Activated B cell treated with CpG ODN at 0.5 μM for 24 hours (primary cell): ENCODE results near the gene ADCYAP1. TPM values are rescaled to one million over a fixed set of nuclear protein-coding genes. Genes with fewer than 3 reads are reported as not detected.

ENCODE experiments used
- ATAC-seq: fragments of 200-7000 bp; cut with Tn5 transposase; one replicate; pipeline ENCODE4 v1.10.0; 2021; ENCODE audit warnings: low read depth, mild to moderate bottlenecking, moderate library complexity
- CTCF ChIA-PET: fragments of 350-600 bp; sonication (Branson Sonifier 250); formaldehyde crosslinking; loops from one replicate; lab custom pipeline; 2021; ENCODE audit warnings: antibody characterized with exemption; lab: Charles Lee
- POLR2A ChIA-PET: fragments of 350-600 bp; sonication (Branson Sonifier 250); formaldehyde crosslinking; loops from one replicate; lab custom pipeline; 2021; ENCODE audit warnings: antibody characterized with exemption; lab: Charles Lee
- DNase-seq: peaks from one replicate; pipeline ENCODE4 v3.0.0; 2022
- H3K27ac Mint-ChIP-seq: one replicate; pipeline ENCODE4 v1.8.0; 2020; ENCODE audit warnings: mixed read lengths
- H3K27me3 Mint-ChIP-seq: one replicate; pipeline ENCODE4 v1.8.0; 2021; ENCODE audit warnings: mixed read lengths
- H3K36me3 Mint-ChIP-seq: one replicate; pipeline ENCODE4 v1.8.0; 2021; ENCODE audit warnings: low read depth, mixed read lengths
- H3K4me1 Mint-ChIP-seq: one replicate; pipeline ENCODE4 v1.8.0; 2021; ENCODE audit warnings: mixed read lengths
- H3K4me3 Mint-ChIP-seq: one replicate; pipeline ENCODE4 v1.8.0; 2020; ENCODE audit warnings: mild to moderate bottlenecking, mixed read lengths
- H3K9me3 Mint-ChIP-seq: one replicate; pipeline ENCODE4 v1.8.0; 2020; ENCODE audit warnings: mixed read lengths
- intact Hi-C: fragments of 100-400 bp; cut with micrococcal nuclease; formaldehyde crosslinking; loops from one replicate; pipeline ENCODE4 v1.15.1; 2024
- total RNA-seq: library from RNA; stranded (reverse); gene quantifications from 2 replicates; pipeline ENCODE4 v1.2.3, GENCODE V29; 2022
- TF ChIP-seq, protein P1 (sequence below): fragments of 200-600 bp; IDR thresholded peaks from one replicate; pipeline ENCODE4 v1.8.0; 2022; ENCODE audit warnings: antibody characterized with exemption, mild to moderate bottlenecking

The ADCYAP1 gene
- total RNA-seq, 1 donor from 2014 or later, result not detected

DNA sequence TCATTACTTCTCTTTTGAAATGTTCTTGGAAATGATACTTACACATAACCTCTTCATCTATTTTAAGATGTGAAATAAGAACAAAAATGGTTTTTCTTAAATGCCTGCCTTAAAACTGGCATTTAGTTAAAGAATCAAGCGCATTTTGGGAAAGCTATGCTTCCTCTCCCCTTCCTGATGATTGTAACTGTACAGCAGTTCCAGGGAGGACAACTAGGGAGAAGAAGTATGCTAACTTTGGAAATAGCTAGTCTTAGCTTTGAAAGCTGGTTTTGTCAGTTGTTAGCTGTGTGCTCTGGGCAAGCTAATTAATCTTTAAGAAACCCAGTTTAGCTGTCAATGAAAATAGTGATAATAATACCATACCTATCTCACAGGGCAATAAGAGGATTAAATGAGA, 8.4 kb upstream of the ADCYAP1 start:
- ATAC-seq, result no peak
- CTCF ChIA-PET, result no interaction called here
- intact Hi-C loops, result no loop called here
- DNase-seq, result no peak
- Mint-ChIP-seq H3K27me3 (peaks cover 18% of the 10 kb centered on the region), H3K36me3 (no peaks in the 10 kb centered on the region), H3K4me3 (no peak overlapping the region), H3K27ac (no peak overlapping the region), H3K4me1 (no peaks in the 10 kb centered on the region), H3K9me3 (no peaks in the 10 kb centered on the region)
- TF ChIP-seq, protein P1, sequence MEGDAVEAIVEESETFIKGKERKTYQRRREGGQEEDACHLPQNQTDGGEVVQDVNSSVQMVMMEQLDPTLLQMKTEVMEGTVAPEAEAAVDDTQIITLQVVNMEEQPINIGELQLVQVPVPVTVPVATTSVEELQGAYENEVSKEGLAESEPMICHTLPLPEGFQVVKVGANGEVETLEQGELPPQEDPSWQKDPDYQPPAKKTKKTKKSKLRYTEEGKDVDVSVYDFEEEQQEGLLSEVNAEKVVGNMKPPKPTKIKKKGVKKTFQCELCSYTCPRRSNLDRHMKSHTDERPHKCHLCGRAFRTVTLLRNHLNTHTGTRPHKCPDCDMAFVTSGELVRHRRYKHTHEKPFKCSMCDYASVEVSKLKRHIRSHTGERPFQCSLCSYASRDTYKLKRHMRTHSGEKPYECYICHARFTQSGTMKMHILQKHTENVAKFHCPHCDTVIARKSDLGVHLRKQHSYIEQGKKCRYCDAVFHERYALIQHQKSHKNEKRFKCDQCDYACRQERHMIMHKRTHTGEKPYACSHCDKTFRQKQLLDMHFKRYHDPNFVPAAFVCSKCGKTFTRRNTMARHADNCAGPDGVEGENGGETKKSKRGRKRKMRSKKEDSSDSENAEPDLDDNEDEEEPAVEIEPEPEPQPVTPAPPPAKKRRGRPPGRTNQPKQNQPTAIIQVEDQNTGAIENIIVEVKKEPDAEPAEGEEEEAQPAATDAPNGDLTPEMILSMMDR, result no peak
- POLR2A ChIA-PET, result no interaction called here

DNA sequence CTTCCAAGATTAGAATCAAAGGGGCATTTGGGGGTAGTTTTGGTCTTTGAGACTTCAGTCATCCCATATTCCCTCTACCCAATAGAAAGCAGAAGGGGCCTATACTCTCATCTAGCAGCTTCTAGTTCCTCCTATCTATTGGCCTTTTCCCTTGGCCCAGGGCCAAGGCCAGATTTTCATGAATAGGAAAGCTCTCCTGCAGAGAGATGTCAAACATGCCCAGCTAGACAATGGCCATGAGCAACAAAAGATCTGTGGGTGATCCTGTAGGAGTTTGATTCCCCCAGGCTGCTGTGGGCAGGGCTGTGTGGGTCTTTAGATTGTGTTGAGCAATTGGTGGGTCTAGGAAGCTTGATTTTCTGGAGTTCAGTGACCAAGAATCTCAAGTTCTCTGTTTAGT, 2.9 kb upstream of the ADCYAP1 start:
- H3K27me3 Mint-ChIP-seq, result peaks cover 58% of the 10 kb centered on the region
- peaks cover 2% of the 10 kb centered on the region for H3K9me3 Mint-ChIP-seq
- CTCF ChIA-PET, result interaction anchor here (0.8 kb wide), 1 partner anchor 63 kb away, joined by 3 read pairs; no protein-coding TSS in a partner anchor
- no peak overlapping the region for H3K4me3 Mint-ChIP-seq
- POLR2A ChIA-PET, result no interaction called here
- H3K27ac Mint-ChIP-seq, result no peak overlapping the region
- no peaks in the 10 kb centered on the region for H3K36me3 Mint-ChIP-seq
- ATAC-seq (no peak), DNase-seq (no peak)
- intact Hi-C loops, result loop anchor here (1.0 kb wide), 1 partner anchor 31 kb away; no protein-coding TSS in a partner anchor
- TF ChIP-seq, protein P1, result no peak
- peaks cover under 1% of the 10 kb centered on the region for H3K4me1 Mint-ChIP-seq

DNA sequence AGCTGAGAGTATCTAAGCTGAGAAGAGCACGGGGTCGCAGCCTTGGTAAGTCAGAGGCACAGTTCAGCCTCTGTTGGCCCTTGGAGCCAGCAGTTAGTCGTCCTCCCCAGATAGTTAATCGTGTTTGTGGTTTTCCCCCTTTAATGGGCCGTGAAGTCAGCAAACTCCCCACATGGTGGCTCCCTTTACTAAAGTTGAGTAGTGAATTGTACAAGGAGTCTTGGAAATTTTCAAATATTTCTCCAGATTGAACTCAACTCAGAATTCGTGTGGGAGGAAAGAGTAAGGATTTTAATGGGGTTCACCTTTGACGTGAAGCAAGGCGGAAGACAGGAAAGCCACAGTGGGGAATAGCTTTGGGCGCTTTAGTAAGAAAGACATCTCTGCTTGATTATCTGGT, 2.4 kb upstream of the ADCYAP1 start:
- H3K36me3 Mint-ChIP-seq, result no peaks in the 10 kb centered on the region
- DNase-seq (no peak), ATAC-seq (no peak)
- no peak overlapping the region for H3K4me3 Mint-ChIP-seq
- no peak overlapping the region for H3K27ac Mint-ChIP-seq
- peaks cover 2% of the 10 kb centered on the region for H3K9me3 Mint-ChIP-seq
- TF ChIP-seq, protein P1, result no peak
- peaks cover 59% of the 10 kb centered on the region for H3K27me3 Mint-ChIP-seq
- intact Hi-C loops, result no loop called here
- ChIA-PET POLR2A (no interaction called here), CTCF (no interaction called here)
- peaks cover 2% of the 10 kb centered on the region for H3K4me1 Mint-ChIP-seq

DNA sequence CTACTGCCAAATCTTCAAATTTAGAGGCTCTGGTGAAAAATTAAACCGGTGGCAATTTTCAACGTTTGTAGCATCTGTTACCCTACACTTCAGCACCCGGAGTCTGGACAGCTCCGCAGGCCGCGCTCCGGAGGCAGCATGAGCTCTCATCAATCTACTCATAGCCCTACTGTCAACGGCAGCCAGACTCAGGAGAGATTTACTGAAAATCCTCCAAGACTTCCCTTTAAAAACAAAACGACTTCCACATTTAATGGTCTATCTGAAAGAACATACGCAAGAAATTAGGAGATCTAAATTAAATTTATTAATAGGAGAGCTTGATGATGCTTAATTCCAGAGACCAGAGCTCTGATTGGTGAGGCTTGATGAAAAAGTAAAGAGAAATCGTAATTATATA, 970 bp upstream of the ADCYAP1 start:
- Mint-ChIP-seq H3K27me3 (peaks cover 59% of the 10 kb centered on the region), H3K9me3 (peaks cover 2% of the 10 kb centered on the region), H3K4me1 (peaks cover 4% of the 10 kb centered on the region), H3K4me3 (no peak overlapping the region), H3K27ac (no peak overlapping the region), H3K36me3 (no peaks in the 10 kb centered on the region)
- intact Hi-C loops, result no loop called here
- DNase-seq, result no peak
- TF ChIP-seq, protein P1, result no peak
- ChIA-PET CTCF (no interaction called here), POLR2A (no interaction called here)
- no peak for ATAC-seq

DNA sequence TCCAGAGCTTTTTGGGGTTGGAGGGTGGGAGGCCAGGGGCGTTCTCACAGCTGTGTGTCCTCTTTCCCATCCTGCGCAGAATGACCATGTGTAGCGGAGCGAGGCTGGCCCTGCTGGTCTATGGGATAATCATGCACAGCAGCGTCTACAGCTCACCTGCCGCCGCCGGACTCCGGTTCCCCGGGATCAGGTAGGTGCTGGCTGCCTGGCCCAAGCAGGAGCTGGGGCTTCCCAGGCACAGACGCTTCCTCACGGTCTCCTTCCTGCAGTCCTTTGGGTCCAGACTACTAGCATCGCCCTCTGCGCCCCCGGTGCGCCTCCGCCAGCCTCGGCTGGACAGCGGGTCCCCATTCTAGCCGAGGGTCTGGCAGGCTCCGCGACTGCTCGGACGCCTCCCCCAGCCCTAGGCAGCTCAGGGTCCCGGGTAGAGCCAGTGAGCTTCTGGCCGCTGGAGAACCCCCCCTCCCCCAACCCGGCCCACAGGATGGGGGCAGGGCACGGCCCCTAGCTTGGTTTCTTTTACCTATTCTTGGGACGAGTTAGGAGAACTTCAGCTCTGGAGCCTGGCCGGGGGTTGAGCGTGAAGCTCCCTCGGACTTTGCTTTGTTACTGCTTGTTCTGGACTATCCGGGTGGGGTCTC, 756 bp downstream of the ADCYAP1 start:
- Mint-ChIP-seq H3K36me3 (no peaks in the 10 kb centered on the region), H3K4me1 (peaks cover 6% of the 10 kb centered on the region), H3K27me3 (peaks cover 62% of the 10 kb centered on the region), H3K27ac (no peak overlapping the region), H3K4me3 (no peak overlapping the region), H3K9me3 (peaks cover 2% of the 10 kb centered on the region)
- ATAC-seq (no peak), DNase-seq (no peak)
- TF ChIP-seq, protein P1, result no peak
- intact Hi-C loops, result no loop called here
- ChIA-PET CTCF (no interaction called here), POLR2A (no interaction called here)
